RWPE1 (cell line): ENCODE data around the gene LSM3.

Source experiments
- CTCF ChIA-PET: fragments of 350-600 bp; sonication (Branson Sonifier 250); formaldehyde crosslinking; extraction: SDS; loops from one replicate; lab custom pipeline; 2021; lab: Yijun Ruan, JAX
- POLR2A ChIA-PET: fragments of 400-600 bp; formaldehyde crosslinking; extraction: SDS; loops from one replicate; lab custom pipeline; 2020; ENCODE audit warnings: antibody characterized with exemption; ENCODE audit not compliant: low non-redundant PET; lab: Yijun Ruan, JAX
- DNase-seq: peaks from one replicate; pipeline ENCODE4 v3.0.0; 2012; ENCODE audit warnings: low spot score
- H3K27ac ChIP-seq: fragments of 450-650 bp; 2 replicates; pipeline ENCODE4 v1.5.1; 2017
- TF ChIP-seq, protein P1 (sequence below): fragments of 450-650 bp; conservative IDR thresholded peaks from 2 replicates; pipeline ENCODE4 v1.5.1; 2017; ENCODE audit warnings: low read depth, mild to moderate bottlenecking

LSM3 gene

DNA sequence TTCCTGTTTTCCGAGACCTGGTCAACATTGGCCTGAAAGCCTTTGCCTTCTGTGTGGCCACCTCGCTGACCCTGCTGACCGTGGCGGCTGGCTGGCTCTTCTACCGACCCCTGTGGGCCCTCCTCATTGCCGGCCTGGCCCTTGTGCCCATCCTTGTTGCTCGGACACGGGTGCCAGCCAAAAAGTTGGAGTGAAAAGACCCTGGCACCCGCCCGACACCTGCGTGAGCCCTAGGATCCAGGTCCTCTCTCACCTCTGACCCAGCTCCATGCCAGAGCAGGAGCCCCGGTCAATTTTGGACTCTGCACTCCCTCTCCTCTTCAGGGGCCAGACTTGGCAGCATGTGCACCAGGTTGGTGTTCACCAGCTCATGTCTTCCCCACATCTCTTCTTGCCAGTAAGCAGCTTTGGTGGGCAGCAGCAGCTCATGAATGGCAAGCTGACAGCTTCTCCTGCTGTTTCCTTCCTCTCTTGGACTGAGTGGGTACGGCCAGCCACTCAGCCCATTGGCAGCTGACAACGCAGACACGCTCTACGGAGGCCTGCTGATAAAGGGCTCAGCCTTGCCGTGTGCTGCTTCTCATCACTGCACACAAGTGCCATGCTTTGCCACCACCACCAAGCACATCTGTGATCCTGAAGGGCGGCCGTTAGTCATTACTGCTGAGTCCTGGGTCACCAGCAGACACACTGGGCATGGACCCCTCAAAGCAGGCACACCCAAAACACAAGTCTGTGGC, 36.8 kb upstream of the LSM3 start:
- TF ChIP-seq, protein P1, sequence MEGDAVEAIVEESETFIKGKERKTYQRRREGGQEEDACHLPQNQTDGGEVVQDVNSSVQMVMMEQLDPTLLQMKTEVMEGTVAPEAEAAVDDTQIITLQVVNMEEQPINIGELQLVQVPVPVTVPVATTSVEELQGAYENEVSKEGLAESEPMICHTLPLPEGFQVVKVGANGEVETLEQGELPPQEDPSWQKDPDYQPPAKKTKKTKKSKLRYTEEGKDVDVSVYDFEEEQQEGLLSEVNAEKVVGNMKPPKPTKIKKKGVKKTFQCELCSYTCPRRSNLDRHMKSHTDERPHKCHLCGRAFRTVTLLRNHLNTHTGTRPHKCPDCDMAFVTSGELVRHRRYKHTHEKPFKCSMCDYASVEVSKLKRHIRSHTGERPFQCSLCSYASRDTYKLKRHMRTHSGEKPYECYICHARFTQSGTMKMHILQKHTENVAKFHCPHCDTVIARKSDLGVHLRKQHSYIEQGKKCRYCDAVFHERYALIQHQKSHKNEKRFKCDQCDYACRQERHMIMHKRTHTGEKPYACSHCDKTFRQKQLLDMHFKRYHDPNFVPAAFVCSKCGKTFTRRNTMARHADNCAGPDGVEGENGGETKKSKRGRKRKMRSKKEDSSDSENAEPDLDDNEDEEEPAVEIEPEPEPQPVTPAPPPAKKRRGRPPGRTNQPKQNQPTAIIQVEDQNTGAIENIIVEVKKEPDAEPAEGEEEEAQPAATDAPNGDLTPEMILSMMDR: no peak
- ChIA-PET POLR2A (interaction anchor here (0.6 kb wide), 1 partner anchor 17 kb away, joined by 3 read pairs; the partner anchor contains the start of genes CHCHD4 and TMEM43), CTCF (no interaction called here)
- H3K27ac ChIP-seq: peak overlapping the region; percentile 94
- DNase-seq: no peak

DNA sequence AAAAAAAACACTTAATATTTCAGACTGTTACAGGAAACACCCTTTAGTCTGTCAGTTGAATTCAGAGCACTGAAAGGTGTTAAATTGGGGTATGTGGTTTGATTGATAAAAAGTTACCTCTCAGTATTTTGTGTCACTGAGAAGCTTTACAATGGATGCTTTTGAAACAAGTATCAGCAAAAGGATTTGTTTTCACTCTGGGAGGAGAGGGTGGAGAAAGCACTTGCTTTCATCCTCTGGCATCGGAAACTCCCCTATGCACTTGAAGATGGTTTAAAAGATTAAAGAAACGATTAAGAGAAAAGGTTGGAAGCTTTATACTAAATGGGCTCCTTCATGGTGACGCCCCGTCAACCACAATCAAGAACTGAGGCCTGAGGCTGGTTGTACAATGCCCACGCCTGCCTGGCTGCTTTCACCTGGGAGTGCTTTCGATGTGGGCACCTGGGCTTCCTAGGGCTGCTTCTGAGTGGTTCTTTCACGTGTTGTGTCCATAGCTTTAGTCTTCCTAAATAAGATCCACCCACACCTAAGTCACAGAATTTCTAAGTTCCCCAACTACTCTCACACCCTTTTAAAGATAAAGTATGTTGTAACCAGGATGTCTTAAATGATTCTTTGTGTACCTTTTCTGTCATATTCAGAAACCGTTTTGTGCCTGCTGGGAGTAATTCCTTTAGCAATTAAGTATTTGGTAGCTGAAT, 35.9 kb upstream of the LSM3 start:
- CTCF ChIA-PET: no interaction called here
- POLR2A ChIA-PET: no interaction called here
- no peak for DNase-seq
- TF ChIP-seq, protein P1: no peak
- H3K27ac ChIP-seq: peak overlapping the region; percentile 94

DNA sequence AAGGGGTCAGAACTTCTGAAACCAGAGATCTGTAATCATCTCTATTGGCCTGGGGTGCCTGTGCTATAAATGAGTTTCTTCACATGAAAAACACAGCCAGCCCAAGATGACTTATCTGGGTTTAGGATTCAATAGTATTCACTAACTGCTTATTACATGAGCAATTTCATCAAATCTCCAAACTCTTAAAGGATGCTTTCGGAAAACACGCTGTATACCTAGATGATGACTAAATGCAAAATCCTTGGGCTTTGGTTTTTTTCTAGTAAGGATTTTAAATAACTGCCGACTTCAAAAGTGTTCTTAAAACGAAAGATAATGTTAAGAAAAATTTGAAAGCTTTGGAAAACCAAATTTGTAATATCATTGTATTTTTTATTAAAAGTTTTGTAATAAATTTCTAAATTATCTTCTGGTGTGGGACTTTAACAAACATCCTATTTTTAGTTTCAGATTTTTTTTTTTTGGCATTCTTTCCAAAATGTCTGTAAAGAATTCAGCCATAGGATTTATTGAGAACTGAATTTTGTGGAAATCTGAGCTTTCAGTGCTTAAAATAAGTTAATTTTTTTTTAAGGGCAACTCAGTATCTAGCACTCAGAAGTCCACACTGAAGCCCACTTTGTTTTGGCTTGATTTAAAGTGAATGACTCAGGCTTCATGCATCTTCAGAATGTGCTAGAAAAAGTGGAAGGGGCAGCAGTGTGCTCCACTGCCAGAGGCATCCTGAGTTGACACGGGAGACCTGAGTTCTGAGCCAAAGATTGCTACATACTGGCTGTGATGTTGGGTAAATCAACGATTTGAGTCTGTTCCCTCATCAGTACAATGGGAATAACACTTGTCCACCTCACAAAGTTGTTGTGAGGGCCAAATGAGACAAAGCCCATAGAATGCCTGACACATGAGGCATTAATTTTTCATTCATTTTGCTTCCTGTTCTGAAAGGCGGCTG, 35.1 kb upstream of the LSM3 start:
- POLR2A ChIA-PET: no interaction called here
- CTCF ChIA-PET: interaction anchor here (0.6 to 1.0 kb wide), 2 partner anchors 207 to 247 kb away, joined by 3 read pairs; no protein-coding TSS in a partner anchor
- peak; percentile 73 for DNase-seq
- TF ChIP-seq, protein P1: no peak
- peak overlapping the region; percentile 97 for H3K27ac ChIP-seq

DNA sequence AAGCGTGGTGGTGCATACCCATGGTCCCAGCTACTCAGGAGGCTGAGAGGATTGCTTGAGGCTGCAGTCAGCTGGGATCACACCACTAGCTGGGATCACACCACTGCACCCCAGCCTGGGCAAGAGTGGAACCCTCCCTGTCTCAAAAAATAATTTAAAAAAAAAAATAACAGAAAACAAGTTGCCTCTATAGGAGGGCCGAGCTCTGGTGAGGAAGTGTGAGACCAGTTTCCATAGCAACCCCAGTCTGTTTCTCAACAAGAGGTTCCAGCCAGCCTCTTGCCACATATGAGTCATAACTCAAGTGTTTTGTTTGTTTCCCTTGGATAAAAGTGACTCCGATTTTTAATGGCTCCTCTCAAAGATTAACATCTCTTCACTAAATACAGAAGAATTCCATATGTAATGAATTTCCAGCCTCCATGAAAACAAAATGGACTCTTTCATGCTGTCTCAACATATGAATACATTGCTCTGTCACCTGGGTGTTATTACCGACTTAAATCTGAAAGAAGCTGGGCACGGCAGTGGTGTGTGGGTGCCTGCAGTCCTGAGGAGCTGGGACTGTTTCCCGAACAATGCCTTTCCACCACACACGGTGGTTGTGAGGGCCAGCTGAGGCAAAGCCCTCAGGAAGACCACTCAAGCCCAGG, 34.1 kb upstream of the LSM3 start:
- TF ChIP-seq, protein P1: no peak
- ChIA-PET CTCF (interaction anchor here (1.0 kb wide), 1 partner anchor 248 kb away, joined by 3 read pairs; no protein-coding TSS in a partner anchor), POLR2A (interaction anchor here (0.9 kb wide), 1 partner anchor 8 kb away, joined by 3 read pairs; no protein-coding TSS in a partner anchor)
- peak; percentile 87 for DNase-seq
- peak overlapping the region; percentile 97 for H3K27ac ChIP-seq

DNA sequence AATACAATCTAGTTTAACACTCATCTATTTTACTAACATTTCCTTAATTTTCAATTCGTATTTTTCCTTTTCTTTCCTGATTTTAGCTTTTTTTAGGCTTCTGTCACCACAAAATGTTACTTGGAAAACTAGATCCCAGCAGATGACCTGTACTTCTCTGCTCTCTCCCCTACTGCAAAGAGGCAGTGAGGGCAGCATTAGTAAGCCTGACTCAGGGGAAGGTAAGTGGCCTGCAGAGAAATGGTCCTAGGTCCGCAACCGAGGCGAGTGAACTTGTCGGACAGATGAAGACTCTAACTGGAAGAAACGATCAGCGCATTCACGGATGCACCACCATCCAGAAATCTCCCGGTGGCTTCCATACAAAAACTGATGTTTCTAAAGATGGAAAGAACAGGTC, 33.4 kb upstream of the LSM3 start:
- CTCF ChIA-PET: no interaction called here
- POLR2A ChIA-PET: interaction anchor here (0.9 kb wide), 1 partner anchor 8 kb away, joined by 3 read pairs; no protein-coding TSS in a partner anchor
- H3K27ac ChIP-seq: peak overlapping the region; percentile 97
- TF ChIP-seq, protein P1: no peak
- no peak for DNase-seq
